ENCODE data around the gene UROD.
A peak's percentile ranks its signal among the peaks of the same experiment; 100 is the strongest.
"Not testable (repeated sequence)": the region's sequence is repeated elsewhere in the genome, so short reads cannot be mapped to it uniquely, and the experiment has no call there.

UROD gene

DNA sequence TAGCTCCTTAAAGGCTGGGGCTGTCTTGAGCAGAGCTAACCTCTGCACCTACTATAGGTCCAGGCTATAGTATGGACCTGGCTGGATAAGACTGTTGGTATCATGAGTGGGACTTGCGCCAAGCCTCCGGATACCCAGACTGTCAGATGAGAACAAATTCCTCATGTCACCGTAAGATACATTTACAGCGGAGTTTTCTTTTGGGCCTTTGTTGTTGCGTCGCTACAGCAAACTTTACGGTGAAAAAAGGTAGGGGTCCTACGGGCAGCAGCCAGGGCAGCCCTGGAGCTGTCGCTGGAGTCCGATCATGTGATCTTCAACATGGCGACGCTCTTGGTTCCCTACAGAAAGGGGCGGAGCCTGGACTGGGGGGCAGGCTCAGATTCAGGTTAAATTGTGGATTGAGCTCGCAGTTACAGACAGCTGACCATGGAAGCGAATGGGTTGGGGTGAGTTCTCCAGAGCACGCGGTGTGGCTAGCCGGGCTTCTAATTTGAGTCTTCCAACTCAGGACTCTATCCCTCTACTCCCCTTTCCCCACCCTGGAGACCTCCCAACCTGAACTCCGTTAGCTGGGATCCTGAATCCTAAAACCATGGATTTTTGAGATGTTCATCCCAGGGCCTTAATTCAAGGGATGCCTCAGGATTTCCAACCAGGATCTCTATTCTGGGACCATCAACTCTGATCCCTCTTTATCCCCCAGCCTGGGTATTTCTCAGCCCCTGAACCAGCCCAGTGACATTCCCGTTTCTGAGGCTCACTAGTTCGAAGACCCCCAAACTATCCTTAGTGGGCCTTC lies at the start of gene UROD:
UROD (plus strand) TSS at position 418 of the 802 bp plus-strand sequence; CDS start at position 430, 12 bp downstream.
- peak; percentile 93 to 96 for DNase-seq

DNA sequence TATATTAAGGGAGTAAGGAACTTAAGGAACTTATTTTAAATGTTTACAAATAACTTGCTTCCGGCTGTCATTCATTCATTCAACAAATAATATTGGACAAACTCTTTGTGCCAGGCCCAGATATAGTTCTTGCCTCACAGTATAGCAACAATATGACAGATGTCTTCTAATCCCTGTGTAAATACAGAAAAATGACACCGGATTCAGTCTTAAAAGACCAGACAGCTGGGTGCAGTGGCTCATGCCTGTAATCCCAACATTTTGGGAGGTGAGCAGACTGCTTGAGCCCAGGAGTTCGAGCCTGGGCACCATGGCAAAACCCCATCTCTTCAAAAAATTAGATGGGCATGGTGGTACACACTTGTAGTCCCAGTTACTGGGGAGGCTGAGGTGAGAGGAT lies 49.3 kb upstream of the UROD start:
- DNase-seq = no peak

GRCh38 chr1:44964396-44964795 lies 47.7 kb upstream of the UROD start:
- no peak for DNase-seq

DNA sequence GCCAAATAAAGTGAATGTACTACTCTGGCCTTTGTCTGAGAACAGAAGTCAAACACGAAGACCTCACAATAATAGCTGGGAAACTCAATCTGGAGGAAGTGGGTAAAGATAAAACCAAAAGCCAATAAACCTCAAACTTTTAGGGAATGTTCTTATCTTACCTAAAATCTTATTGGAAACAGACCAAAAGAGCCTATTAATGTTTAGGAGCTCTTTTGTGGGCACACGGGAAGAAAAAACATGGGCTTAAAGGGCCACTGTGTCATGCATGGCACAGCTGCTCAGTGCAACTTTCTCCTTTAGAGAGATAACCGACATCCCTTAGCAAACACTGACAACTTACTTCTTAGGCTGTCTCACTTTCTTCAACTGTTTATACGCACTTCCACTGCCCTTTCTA lies 41.7 kb upstream of the UROD start:
- no peak for DNase-seq

GRCh38 chr1:44973645-44974044 lies 38.4 kb upstream of the UROD start:
- no peak for DNase-seq

DNA sequence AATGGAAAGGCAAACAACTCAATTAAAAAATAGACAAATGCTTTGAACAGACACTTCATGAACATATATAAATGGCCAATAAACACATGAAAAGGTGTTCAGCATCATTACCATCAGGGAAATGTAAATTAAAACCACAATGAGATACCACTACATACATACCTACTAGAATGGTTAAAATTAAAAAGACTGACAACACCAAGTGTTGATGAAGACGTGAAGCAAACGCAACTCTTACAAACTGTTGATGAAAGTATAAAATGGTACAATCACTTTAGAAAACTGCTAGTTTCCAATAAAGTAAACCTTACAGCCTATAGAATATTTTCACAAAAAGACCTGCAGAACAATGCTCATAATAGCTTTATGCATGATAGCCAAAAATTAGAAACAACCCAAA lies 35.8 kb upstream of the UROD start:
- no peak for DNase-seq

GRCh38 chr1:44977372-44977771 lies 34.7 kb upstream of the UROD start:
- not testable (repeated sequence) for DNase-seq

GRCh38 chr1:44985747-44986359 lies 26.2 kb upstream of the UROD start:
- DNase-seq = no peak

DNA sequence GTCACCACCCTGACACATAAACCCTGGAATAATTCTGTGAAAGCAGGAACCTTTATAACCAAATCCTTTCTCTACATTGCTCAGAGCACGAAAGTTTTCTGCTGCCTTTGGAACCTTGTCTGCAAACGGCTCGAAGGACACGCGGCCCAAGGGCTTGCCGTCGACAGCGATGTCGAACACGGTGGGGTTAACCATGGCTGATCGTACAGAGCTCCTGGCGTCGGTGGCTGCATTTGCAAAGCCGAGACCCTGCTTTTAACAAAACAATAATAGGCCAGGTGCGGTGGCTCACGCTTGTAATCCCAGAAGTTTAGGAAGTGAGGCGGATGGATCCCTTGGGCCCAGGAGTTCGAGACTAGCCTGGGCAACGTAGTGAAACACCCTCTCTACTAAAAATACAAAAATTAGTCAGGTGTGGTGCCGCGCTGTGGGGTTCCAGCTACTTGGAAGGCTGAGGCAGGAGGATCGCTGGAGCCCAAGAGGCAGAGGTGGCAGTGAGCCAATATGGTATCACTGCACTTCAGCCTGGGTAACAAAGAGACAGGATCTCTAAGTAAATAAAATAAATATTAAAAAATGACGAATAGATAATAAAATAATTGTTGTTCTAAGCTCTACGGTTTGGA lies 23.4 kb upstream of the UROD start:
- no peak for DNase-seq

- DNase-seq = no peak
Measured at GRCh38 chr1:44994309-44994898, 17.6 kb upstream of the UROD start.

DNA sequence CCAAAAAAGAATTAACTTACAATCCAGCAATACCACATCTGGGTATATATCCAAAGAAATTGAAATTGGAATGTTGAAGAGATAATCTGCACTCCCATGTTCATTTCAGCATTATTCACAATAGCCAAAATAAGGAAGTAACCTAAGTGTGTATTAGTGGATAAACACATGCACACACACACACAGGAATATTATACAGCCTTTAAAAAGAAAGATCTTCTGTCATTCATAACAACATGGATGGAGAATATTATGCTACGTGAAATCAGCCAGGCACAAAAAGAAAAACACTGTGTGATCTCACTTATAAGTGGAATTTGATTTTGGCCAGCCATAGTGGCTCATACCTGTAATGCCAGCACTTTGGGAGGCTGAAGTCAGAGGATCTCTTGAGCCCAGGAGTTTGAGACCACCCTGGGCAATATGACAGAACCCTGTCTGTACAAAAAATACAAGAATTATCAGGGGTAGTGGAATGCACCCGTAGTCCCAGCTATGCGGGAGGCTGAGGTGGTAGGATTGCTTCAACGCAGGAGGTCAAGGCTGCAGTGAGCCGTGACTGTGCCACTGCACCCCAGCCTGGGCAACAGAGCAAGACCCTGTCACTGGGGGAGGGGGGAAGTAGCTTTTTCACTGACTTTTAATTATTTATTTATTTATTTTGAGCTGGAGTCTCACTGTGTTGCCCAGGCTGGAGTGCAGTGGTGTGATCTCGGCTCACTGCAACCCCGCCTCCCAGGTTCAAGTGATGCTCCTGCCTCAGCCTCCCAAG lies 16.4 kb upstream of the UROD start:
- no peak for DNase-seq

DNA sequence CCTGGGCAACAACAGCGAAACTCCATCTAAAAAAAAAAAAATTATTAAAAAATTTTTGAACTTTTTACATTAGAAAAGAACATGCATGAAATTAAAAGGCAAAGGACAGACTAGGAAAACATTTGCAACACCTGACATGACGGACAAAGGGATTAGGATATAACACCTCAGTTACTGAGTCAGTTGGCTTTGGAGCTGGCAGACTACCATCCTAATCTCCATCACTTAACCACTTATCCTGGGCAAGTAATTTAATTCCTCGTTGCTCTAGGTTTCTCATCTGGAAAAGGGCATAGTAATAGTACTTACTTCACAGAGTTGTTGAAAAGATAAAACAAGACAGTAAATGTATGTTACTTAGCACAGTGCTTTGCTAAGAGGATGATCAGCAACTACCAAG lies 12.8 kb upstream of the UROD start:
- no peak for DNase-seq

- peak; percentile 70 to 72 for DNase-seq
Measured at GRCh38 chr1:45001011-45001481, 11.0 kb upstream of the UROD start.

DNA sequence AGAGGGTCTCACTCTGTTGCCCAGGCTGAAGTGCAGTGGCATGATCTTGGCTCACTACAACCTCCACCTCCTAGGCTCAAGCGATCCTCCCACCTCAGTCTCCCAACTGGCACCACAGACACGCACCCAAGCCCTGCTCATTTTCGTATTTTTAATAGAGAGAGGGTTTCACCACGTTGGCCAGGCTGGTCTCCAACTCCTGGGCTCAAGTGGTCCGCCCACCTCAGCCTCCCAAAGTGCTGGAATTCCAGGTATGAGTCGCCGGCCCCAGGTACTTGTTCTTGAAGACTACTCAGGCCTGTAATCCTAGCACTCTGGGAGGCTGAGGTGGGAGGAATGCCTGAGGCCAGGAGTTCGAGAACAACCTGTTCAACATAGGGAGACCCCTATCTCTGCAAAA lies 10.5 kb upstream of the UROD start:
- DNase-seq = not testable (repeated sequence)

GRCh38 chr1:45002650-45003645 lies 9.1 kb upstream of the UROD start:
- DNase-seq = no peak

- no peak for DNase-seq
Measured at GRCh38 chr1:45003741-45004140, 8.3 kb upstream of the UROD start.

DNA sequence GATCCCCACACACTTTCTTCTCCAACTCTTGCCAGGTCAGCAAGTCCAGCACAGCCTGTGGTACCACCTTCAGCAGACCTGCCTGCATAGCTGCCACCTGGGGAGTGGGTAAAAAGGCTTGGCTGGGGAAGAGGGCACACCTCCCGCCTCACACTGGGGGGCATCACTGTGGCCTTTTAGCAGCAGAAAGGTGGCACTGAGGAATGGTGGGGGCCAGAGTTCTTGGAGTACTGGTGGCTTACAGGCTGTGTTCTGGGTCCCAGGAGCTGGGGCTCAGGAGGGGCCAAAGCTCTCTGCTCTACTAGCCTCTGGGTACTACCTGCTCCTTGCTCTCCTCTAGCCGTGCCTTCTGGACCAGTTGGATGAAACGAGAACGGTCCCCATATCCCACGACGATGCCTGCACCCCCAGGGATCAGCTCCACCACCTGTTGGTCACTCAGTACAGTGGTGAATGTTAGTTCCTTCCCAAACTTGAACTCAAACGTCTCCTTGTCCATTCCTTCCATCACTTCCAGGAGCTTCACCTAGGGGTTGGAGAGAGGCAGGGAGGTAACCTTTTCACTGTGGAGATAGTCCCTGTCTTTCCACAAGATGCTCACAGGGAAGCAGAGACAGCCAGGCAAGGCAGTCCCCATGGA lies 7.7 kb upstream of the UROD start:
- DNase-seq = no peak

- no peak for DNase-seq
Measured at GRCh38 chr1:45005761-45006160, 6.3 kb upstream of the UROD start.

- no peak for DNase-seq
Measured at GRCh38 chr1:45007311-45007710, 4.7 kb upstream of the UROD start.

DNA sequence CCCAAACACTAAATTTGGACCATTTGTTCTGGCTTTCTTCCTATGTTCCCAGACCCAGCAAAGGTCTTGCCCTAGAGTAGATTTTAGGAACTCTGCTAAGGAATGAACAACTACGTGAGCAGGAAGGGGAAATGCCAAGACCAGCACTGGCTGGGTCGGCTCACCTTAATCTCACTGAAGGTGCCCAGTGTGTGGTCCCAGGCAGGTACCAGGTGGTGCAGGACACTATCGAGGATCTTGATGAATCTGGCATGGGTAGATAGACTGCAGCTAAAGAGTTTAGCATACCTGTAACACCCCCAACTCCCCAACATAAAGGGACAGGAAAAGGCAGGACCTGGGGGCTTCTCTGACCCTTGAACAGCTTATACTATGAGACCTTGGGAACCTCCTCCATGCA lies 4.0 kb upstream of the UROD start:
- DNase-seq = no peak

DNA sequence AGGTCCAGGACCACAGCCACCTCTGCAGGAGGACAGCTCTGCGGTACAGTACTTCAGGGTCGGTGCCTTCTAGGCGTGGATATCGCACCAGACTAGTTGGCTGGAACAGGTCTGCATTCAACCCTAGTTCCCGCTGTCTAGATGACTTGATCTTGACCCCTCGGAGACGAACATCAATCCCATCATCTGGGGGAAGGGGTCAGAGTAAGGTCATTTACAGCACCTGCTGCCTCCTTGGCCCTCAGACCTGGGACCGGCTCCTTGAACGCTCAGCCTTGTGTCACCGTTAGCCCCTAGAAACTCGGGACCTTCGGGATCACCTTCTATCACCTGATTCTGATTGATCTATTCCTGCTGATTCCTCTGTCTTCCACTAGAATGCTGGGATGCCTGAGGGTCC lies 3.5 kb upstream of the UROD start:
- no peak for DNase-seq
